Measurements from ENCODE around the gene NFE2L1.

NFE2L1 gene

DNA sequence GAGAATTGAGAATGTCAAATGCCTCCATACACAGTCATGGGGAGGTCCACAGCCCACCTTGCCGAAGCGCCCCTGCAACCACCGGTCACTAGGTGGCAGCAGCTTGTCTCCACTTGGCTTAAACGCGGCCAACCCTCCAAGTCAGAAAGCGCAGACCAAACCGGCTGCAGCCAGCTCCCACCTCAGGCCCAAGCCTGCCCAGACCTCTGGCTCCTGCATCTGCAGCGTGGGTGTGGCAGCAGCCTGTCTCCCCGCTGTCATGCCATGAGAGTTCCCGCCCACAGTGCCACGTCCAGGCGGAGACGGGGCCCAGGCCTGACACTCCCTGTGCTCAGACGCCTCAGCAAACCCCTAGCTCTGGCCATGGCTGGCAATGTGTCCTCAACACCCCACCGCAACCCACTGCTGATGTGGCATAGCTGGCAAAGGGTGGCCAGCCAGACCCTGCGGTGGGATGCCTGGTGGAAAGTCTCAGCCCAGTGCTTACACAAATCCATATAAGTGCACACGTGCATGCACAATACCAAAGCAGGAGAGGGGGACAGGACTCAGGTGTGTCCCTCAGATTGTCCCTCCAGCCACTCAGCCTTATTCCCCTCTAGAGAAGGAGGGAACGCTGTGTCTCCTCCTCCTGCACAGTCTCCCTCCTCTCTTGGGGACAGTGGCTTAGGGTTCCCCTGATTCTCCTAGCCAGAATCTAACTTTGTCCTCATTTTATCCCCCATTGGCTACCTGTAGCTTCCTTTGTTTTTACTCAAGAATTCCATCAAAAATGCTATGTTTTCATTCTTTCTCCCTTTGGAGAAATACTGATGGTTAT is 21.4 kb upstream of the NFE2L1 start:
- H3K36me3 ChIP-seq (replicated peaks; ENCODE audit: insufficient read depth, low read length): no peaks in the 10 kb centered on the region
- H3K9ac ChIP-seq (ENCODE audit: low read length): no peak overlapping the region
- H4K20me1 ChIP-seq (ENCODE audit: insufficient read depth, low read length): no peaks in the 10 kb centered on the region
- peaks cover 21% of the 10 kb centered on the region for H3F3A ChIP-seq (ENCODE audit: insufficient read depth, low read length)
- peak overlapping the region; percentile 99; the same call in 1 of the 2 replicates for H3K4me2 ChIP-seq (ENCODE audit: low read depth, low read length)
- peak; percentile 77 for DNase-seq
- peaks cover 17% of the 10 kb centered on the region for H3K4me1 ChIP-seq (ENCODE audit: low read length)
- H3K4me3 ChIP-seq (ENCODE audit: low read length): no peak overlapping the region
- H3K27ac ChIP-seq (ENCODE audit: low read length): no peak overlapping the region
- H2AFZ ChIP-seq (ENCODE audit: low read length): peak overlapping the region; percentile 45; the same call in 1 of the 2 replicates
- H3K9me3 ChIP-seq (replicated peaks; ENCODE audit: insufficient read depth, low read length): no peaks in the 10 kb centered on the region
- TF ChIP-seq CTCF (IDR thresholded peaks at IDR 0.05; ENCODE audit: low read length) (peak; percentile 86), EZH2phosphoT487 (IDR thresholded peaks at IDR 0.05; ENCODE audit: low read length) (no peak), EZH2 (optimal IDR thresholded peaks at IDR 0.05; ENCODE audit: low read depth, low read length) (no peak)
- H3K9me2 ChIP-seq (replicated peaks; ENCODE audit: insufficient read depth, low read length): no peaks in the 10 kb centered on the region
- no peaks in the 10 kb centered on the region for H3K79me2 ChIP-seq (ENCODE audit: low read length)
- no peaks in the 10 kb centered on the region for H3K27me3 ChIP-seq (replicated peaks; ENCODE audit: insufficient read depth, low read length)

- Histone ChIP-seq H3F3A (ENCODE audit: insufficient read depth, low read length) (peaks cover 18% of the 10 kb centered on the region), H3K36me3 (replicated peaks; ENCODE audit: insufficient read depth, low read length) (no peaks in the 10 kb centered on the region), H2AFZ (ENCODE audit: low read length) (no peak overlapping the region), H3K4me3 (ENCODE audit: low read length) (no peak overlapping the region), H3K79me2 (ENCODE audit: low read length) (no peaks in the 10 kb centered on the region), H3K4me2 (ENCODE audit: low read depth, low read length) (no peak overlapping the region), H4K20me1 (ENCODE audit: insufficient read depth, low read length) (no peaks in the 10 kb centered on the region), H3K27ac (ENCODE audit: low read length) (no peak overlapping the region), H3K9me3 (replicated peaks; ENCODE audit: insufficient read depth, low read length) (no peaks in the 10 kb centered on the region), H3K4me1 (ENCODE audit: low read length) (peaks cover 17% of the 10 kb centered on the region), H3K9ac (ENCODE audit: low read length) (no peak overlapping the region), H3K27me3 (replicated peaks; ENCODE audit: insufficient read depth, low read length) (no peaks in the 10 kb centered on the region), H3K9me2 (replicated peaks; ENCODE audit: insufficient read depth, low read length) (no peaks in the 10 kb centered on the region)
- DNase-seq: no peak
- no peak for TF ChIP-seq CTCF (IDR thresholded peaks at IDR 0.05; ENCODE audit: low read length)
These were observed 20.7 kb upstream of the NFE2L1 start for GRCh38 chr17:48027322-48027981.

- no peaks in the 10 kb centered on the region for H3K79me2 ChIP-seq (ENCODE audit: low read length)
- no peaks in the 10 kb centered on the region for H3K36me3 ChIP-seq (replicated peaks; ENCODE audit: insufficient read depth, low read length)
- H4K20me1 ChIP-seq (ENCODE audit: insufficient read depth, low read length): no peaks in the 10 kb centered on the region
- H3K4me3 ChIP-seq (ENCODE audit: low read length): no peak overlapping the region
- DNase-seq: no peak
- H3F3A ChIP-seq (ENCODE audit: insufficient read depth, low read length): peaks cover 11% of the 10 kb centered on the region
- H2AFZ ChIP-seq (ENCODE audit: low read length): no peak overlapping the region
- no peaks in the 10 kb centered on the region for H3K27me3 ChIP-seq (replicated peaks; ENCODE audit: insufficient read depth, low read length)
- no peak overlapping the region for H3K9ac ChIP-seq (ENCODE audit: low read length)
- no peaks in the 10 kb centered on the region for H3K9me2 ChIP-seq (replicated peaks; ENCODE audit: insufficient read depth, low read length)
- H3K4me2 ChIP-seq (ENCODE audit: low read depth, low read length): no peak overlapping the region
- peaks cover 15% of the 10 kb centered on the region for H3K4me1 ChIP-seq (ENCODE audit: low read length)
- TF ChIP-seq EZH2 (optimal IDR thresholded peaks at IDR 0.05; ENCODE audit: low read depth, low read length) (no peak), CTCF (IDR thresholded peaks at IDR 0.05; ENCODE audit: low read length) (no peak), EZH2phosphoT487 (IDR thresholded peaks at IDR 0.05; ENCODE audit: low read length) (no peak)
- H3K27ac ChIP-seq (ENCODE audit: low read length): no peak overlapping the region
- no peaks in the 10 kb centered on the region for H3K9me3 ChIP-seq (replicated peaks; ENCODE audit: insufficient read depth, low read length)
These were observed 19.4 kb upstream of the NFE2L1 start for GRCh38 chr17:48028736-48029135.
